ENCODE data around the gene CDK6. TPM values are rescaled to one million over a fixed set of nuclear protein-coding genes. Genes with fewer than 3 reads are reported as not detected.

Gene CDK6
- total and polyA plus RNA-seq, 2 of the 8 experiments (the other 6 are each of a cell fraction or from before 2014, with no cell fraction given): 5.9 to 18.9 TPM

DNA sequence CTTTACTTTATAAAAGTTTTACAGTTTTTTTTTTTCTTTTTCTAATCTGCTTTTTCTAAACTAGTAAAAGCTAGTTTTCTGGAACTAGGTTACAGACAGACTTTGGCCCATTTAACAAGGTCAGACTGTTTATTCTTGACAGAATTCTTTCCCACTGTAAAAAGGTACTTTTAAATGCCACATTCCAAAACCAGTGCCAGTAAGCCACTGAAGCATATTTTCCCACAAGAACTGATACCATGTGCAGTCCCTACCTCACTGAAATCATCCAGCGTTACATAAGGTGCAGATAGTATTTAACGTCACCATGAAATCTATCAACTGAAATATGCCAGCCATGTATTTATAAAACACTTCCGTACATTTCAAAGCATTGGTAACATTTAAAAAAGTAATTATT, 121.6 kb downstream of the CDK6 start:
- Histone ChIP-seq H3K18ac (ENCODE audit: extremely low read depth, low read length) (no peak overlapping the region), H3K79me2 (ENCODE audit: control insufficient read depth in 1 of 2, insufficient read depth in 2 of 2, low read length in 2 of 2) (no peaks in the 10 kb centered on the region), H3K4me1 (replicated peaks in 1 of 4; ENCODE audit: control insufficient read depth in 3 of 4, insufficient read depth in 4 of 4, low read length in 3 of 4) (no peaks in the 10 kb centered on the region), H3K14ac (ENCODE audit: insufficient read length) (no peak overlapping the region), H2AK5ac (ENCODE audit: low read depth, low read length) (no peak overlapping the region), H3K4ac (replicated peaks; ENCODE audit: insufficient read length, low read depth, low read length) (no peak overlapping the region), H4K5ac (ENCODE audit: insufficient read length, low read depth, low read length) (no peak overlapping the region), H3K9ac (replicated peaks in 1 of 4; ENCODE audit: extremely low read depth in 1 of 4, low read depth in 3 of 4, low read length in 3 of 4) (no peak overlapping the region), H2BK12ac (ENCODE audit: low read depth, low read length) (no peak overlapping the region), H2BK120ac (replicated peaks; ENCODE audit: low read depth, low read length) (no peak overlapping the region), H4K91ac (replicated peaks; ENCODE audit: insufficient read length, low read length) (no peak overlapping the region), H2BK20ac (ENCODE audit: low read length) (no peak overlapping the region), H3K36me3 (ENCODE audit: control insufficient read depth in 2 of 4, insufficient read depth in 4 of 4, low read length in 3 of 4) (no peaks in the 10 kb centered on the region), H3K4me3 (ENCODE audit: extremely low read depth in 1 of 4, insufficient read depth in 2 of 4, low read depth in 3 of 4, low read length in 4 of 4) (no peak overlapping the region), H3K56ac (replicated peaks; ENCODE audit: insufficient read length, low read depth, low read length) (no peak overlapping the region), H3K27me3 (replicated peaks in 1 of 4; ENCODE audit: control insufficient read depth in 3 of 4, extremely low read depth in 1 of 4, insufficient read depth in 3 of 4, low read length in 3 of 4) (no peaks in the 10 kb centered on the region; a peak in 1 of 7 replicates), H3K9me3 (ENCODE audit: insufficient read depth in 2 of 2, low read depth in 1 of 2, low read length in 1 of 2) (no peaks in the 10 kb centered on the region), H3K23me2 (ENCODE audit: low read depth, low read length) (no peaks in the 10 kb centered on the region; the same call in 1 of the 2 replicates), H3K27ac (ENCODE audit: low read depth, low read length) (no peak overlapping the region), H3K23ac (ENCODE audit: insufficient read length) (no peak overlapping the region), H2AFZ (ENCODE audit: low read length) (no peak overlapping the region), H3K4me2 (ENCODE audit: insufficient read depth in 1 of 2, low read depth in 2 of 2, low read length in 2 of 2) (no peak overlapping the region), H2BK15ac (ENCODE audit: low read length) (no peak overlapping the region), H3K79me1 (ENCODE audit: low read depth, low read length) (no peaks in the 10 kb centered on the region), H4K8ac (ENCODE audit: extremely low read depth, insufficient read depth, low read length) (no peak overlapping the region), H4K20me1 (replicated peaks in 1 of 2; ENCODE audit: control insufficient read depth in 1 of 2, insufficient read depth in 2 of 2, low read length in 2 of 2) (no peaks in the 10 kb centered on the region), H2BK5ac (ENCODE audit: low read depth, low read length) (no peak overlapping the region)
- CTCF ChIA-PET (ENCODE audit: partially characterized antibody): interaction anchor here (1.3 to 1.8 kb wide), 3 partner anchors 12 to 150 kb away, joined by 3 to 4 read pairs (median 3); no protein-coding TSS in a partner anchor
- DNase-seq (ENCODE audit: low read depth in 1 of 2, low spot score in 2 of 2): no peak
- FAIRE-seq: no peak
- 95% methylated on average over 3 of the region's 3 CpGs; no CpG with 5 or more reads in 1 of the 2 experiments for WGBS, 2 experiments (ENCODE audit: extremely low coverage in 1 of 2, insufficient coverage in 1 of 2, insufficient read length in 1 of 2, insufficient replicate concordance in 2 of 2, low coverage in 1 of 2, low lambda C conversion rate in 2 of 2, missing lambda C conversion rate in 1 of 2)
- POLR2A ChIA-PET (ENCODE audit: partially characterized antibody): interaction anchor here (1.2 to 2.4 kb wide), 2 partner anchors 10 to 15 kb away, joined by 3 to 6 read pairs; no protein-coding TSS in a partner anchor
- TF ChIP-seq CBX5 (IDR thresholded peaks at IDR 0.05; ENCODE audit: low read depth, low read length): no peak
- no peak for TF ChIP-seq HDAC6 (IDR thresholded peaks at IDR 0.05; ENCODE audit: low read depth, low read length)
- no peak for TF ChIP-seq CEBPB (IDR thresholded peaks at IDR 0.05; ENCODE audit: low read depth, low read length)

Data from H1 (cell line).